A549 (cell line): ENCODE data around the gene TIMM44. TPM values are rescaled to one million over a fixed set of nuclear protein-coding genes. Genes with fewer than 3 reads are reported as not detected.

ENCODE experiments used
- ATAC-seq, 2 experiments: fragments of 200-7000 bp in 1 of 2; fragments of >200 bp in 1 of 2; cut with Nextera tagmentation in 1 of 2; cut with Tn5 transposase in 1 of 2; 3 replicates each; pipeline versions ENCODE4 v1.8.0 to v1.9.1; 2018 to 2020; ENCODE audit warnings: mild to moderate bottlenecking in 1 of 2, moderate library complexity in 1 of 2
- CTCF ChIA-PET: fragments of 300-600 bp; sonication (Branson Sonifier 250); formaldehyde crosslinking; extraction: SDS; loops from one replicate; lab custom pipeline; 2021; ENCODE audit warnings: antibody characterized with exemption, inconsistent platforms; lab: Yijun Ruan, JAX
- POLR2A ChIA-PET: fragments of 350-600 bp; formaldehyde crosslinking; extraction: SDS; loops from one replicate; lab custom pipeline; 2021; ENCODE audit warnings: antibody characterized with exemption, inconsistent platforms; lab: Yijun Ruan, JAX
- DNase-seq, 2 experiments: peaks; one replicate each; pipeline versions ENCODE4 v3.0.0 to v3.0.0-alpha.2; 2011 to 2016; ENCODE audit warnings: low read depth in 1 of 2, low spot score in 1 of 2
- FAIRE-seq: peaks from 2 replicates; lab custom pipeline; 2011; peaks lifted over from hg19 to GRCh38; lab: Jason Lieb, UNC
- H3K27ac ChIP-seq, 2 experiments: fragments of >200 bp; sonication (Bioruptor Twin); formaldehyde crosslinking; 3 replicates each; pipeline ENCODE4 v1.5.1; 2016 to 2017
- H3K4me1 ChIP-seq: fragments of >200 bp; sonication (Bioruptor Twin); formaldehyde crosslinking; 3 replicates; pipeline ENCODE4 v1.6.1; 2016
- H3K4me2 ChIP-seq: fragments of >200 bp; sonication (Bioruptor Twin); formaldehyde crosslinking; 3 replicates; pipeline ENCODE4 v1.6.1; 2016
- H3K4me3 ChIP-seq: fragments of >200 bp; sonication (Bioruptor Twin); formaldehyde crosslinking; 3 replicates; pipeline ENCODE4 v1.5.1; 2016
- H3K9me3 ChIP-seq: fragments of >200 bp; sonication (Bioruptor Twin); formaldehyde crosslinking; 3 replicates; pipeline ENCODE4 v1.6.1; 2016
- CBX8 ChIP-seq: fragments of 200-600 bp; sonication (generic); IDR thresholded peaks from 2 replicates; pipeline ENCODE4 v1.6.1; 2016
- CTCF ChIP-seq: fragments of >200 bp; sonication (Bioruptor Twin); formaldehyde crosslinking; IDR thresholded peaks from 3 replicates; pipeline ENCODE4 v1.5.1; 2016
- E2F6 ChIP-seq: IDR thresholded peaks from 2 replicates; pipeline ENCODE4 v1.6.1; 2012; ENCODE audit warnings: low read depth, borderline replicate concordance
- EHMT2 ChIP-seq: fragments of 200-600 bp; sonication (generic); IDR thresholded peaks from 2 replicates; pipeline ENCODE4 v1.6.1; 2016; ENCODE audit warnings: antibody characterized with exemption, low read depth, mild to moderate bottlenecking, moderate library complexity
- ESRRA ChIP-seq: fragments of 150-350 bp; IDR thresholded peaks from 2 replicates; pipeline ENCODE4 v1.6.1; 2014; ENCODE audit warnings: mild to moderate bottlenecking, low read length, borderline replicate concordance
- FOSL2 ChIP-seq, 2 experiments: fragments of 450-650 bp in 1 of 2; fragments of >200 bp in 1 of 2; sonication (Bioruptor Twin) in 1 of 2; formaldehyde crosslinking; IDR thresholded peaks; 2 replicates each; pipeline versions ENCODE4 v1.5.0 to v1.6.1; 2016 to 2020; ENCODE audit warnings: mild to moderate bottlenecking in 1 of 2, moderate library complexity in 1 of 2
- HMGXB4 ChIP-seq: fragments of 250-450 bp; sonication (Bioruptor Pico); IDR thresholded peaks from 2 replicates; pipeline ENCODE4 v1.5.0; 2021; ENCODE audit warnings: mild to moderate bottlenecking, moderate library complexity, borderline replicate concordance
- JUN ChIP-seq, 2 experiments: fragments of >200 bp; sonication (Bioruptor Twin); formaldehyde crosslinking; IDR thresholded peaks; 2 replicates in 1 of 2; 3 replicates in 1 of 2; pipeline ENCODE4 v1.6.1; 2016 to 2017
- JUNB ChIP-seq: fragments of >200 bp; sonication (Bioruptor Twin); formaldehyde crosslinking; IDR thresholded peaks from 2 replicates; pipeline ENCODE4 v1.6.1; 2016
- KDM1A ChIP-seq: fragments of 200-600 bp; sonication (generic); IDR thresholded peaks from 2 replicates; pipeline ENCODE4 v1.6.1; 2016; ENCODE audit warnings: low read depth, mild to moderate bottlenecking
- MAX ChIP-seq: IDR thresholded peaks from 2 replicates; pipeline ENCODE4 v1.6.1; 2012
- MYC ChIP-seq: IDR thresholded peaks from 2 replicates; pipeline ENCODE4 v1.6.1; 2012; ENCODE audit warnings: mild to moderate bottlenecking, inconsistent platforms, low read length, improper control_type of control experiment, borderline replicate concordance
- PHF8 ChIP-seq: fragments of 200-600 bp; sonication (generic); IDR thresholded peaks from 2 replicates; pipeline ENCODE4 v1.6.1; 2016; ENCODE audit warnings: low read depth, mild to moderate bottlenecking, antibody characterized with exemption, moderate library complexity, borderline replicate concordance
- POLR2AphosphoS2 ChIP-seq: conservative IDR thresholded peaks from 2 replicates; pipeline ENCODE4 v1.6.1; 2012; ENCODE audit warnings: low read length, improper control_type of control experiment, inconsistent platforms
- REST ChIP-seq: fragments of 200-600 bp; sonication (generic); IDR thresholded peaks from 2 replicates; pipeline ENCODE4 v1.6.1; 2016; ENCODE audit warnings: antibody characterized with exemption, mild to moderate bottlenecking, moderate library complexity
- RFX5 ChIP-seq: fragments of 450-650 bp; IDR thresholded peaks from 2 replicates; pipeline ENCODE4 v1.7.1; 2014; ENCODE audit warnings: antibody characterized with exemption, mild to moderate bottlenecking, moderate library complexity
- TFCP2L1 ChIP-seq: fragments of 250-450 bp; sonication (Bioruptor Pico); IDR thresholded peaks from 2 replicates; pipeline ENCODE4 v1.5.0; 2021; ENCODE audit warnings: mild to moderate bottlenecking
- WGBS: methylation state at CpG from one replicate; pipeline ENCODE4 v1.1.6; 2017; ENCODE audit errors: missing lambda C conversion rate; 5-methylcytosine and 5-hydroxymethylcytosine counted together
- polyA plus RNA-seq, 4 experiments: library from polyadenylated mRNA; depleted of rRNA in 3 of 4; stranded (reverse); fragments of >200 nt; fragmentation: RNase III in 1 of 4; extraction: RNeasy Plus Mini Kit Qiagen cat#74134 plus additional on column Dnase treatment in 1 of 4; gene quantifications; 2 replicates in 3 of 4; 3 replicates in 1 of 4; pipeline ENCODE4 v1.2.3, GENCODE V29; 2011 to 2017

Gene TIMM44
- polyA plus RNA-seq, 2 of the 4 experiments (the other 2 are of a cell fraction): 29.7 to 53.2 TPM

GRCh38 chr19:7924241-7924640 is 19.2 kb downstream of the TIMM44 start (continued):
- TF ChIP-seq KDM1A: no peak
- TF ChIP-seq EHMT2: no peak
- TF ChIP-seq CBX8: no peak
- TF ChIP-seq POLR2AphosphoS2: no peak
- TF ChIP-seq JUNB: no peak

- WGBS: 89% methylated on average over 30 of the region's 31 CpGs
Observed at GRCh38 chr19:7923295-7924191, 19.9 kb downstream of the TIMM44 start.

More at GRCh38 chr19:7923295-7924191, 19.9 kb downstream of the TIMM44 start:
- H3K4me2 ChIP-seq: no peak overlapping the region
- DNase-seq: no peak
- no peaks in the 10 kb centered on the region for H3K9me3 ChIP-seq
- no peak for FAIRE-seq
- CTCF ChIA-PET: interaction anchor here (0.7 to 2.5 kb wide), 6 partner anchors 8 to 71 kb away, joined by 3 to 17 read pairs (median 4); partner anchors contain the start of genes MAP2K7 and TIMM44
- peaks cover 21% of the 10 kb centered on the region for H3K4me1 ChIP-seq
- H3K4me3 ChIP-seq: no peak overlapping the region
- TF ChIP-seq PHF8 (no peak), ESRRA (no peak), KDM1A (no peak), MYC (no peak), HMGXB4 (CRISPR knock-in tag) (no peak), JUNB (no peak), CTCF (no peak), REST (no peak), FOSL2 (IDR thresholded peaks at IDR 0.05) (no peak), FOSL2 (CRISPR knock-in tag; IDR thresholded peaks at IDR 0.05) (no peak), MAX (no peak), RFX5 (no peak), E2F6 (no peak), JUN (IDR thresholded peaks at IDR 0.05) (no peak), EHMT2 (no peak), TFCP2L1 (CRISPR knock-in tag) (no peak)
- no peak overlapping the region for H3K27ac ChIP-seq
- no peak for ATAC-seq
- POLR2A ChIA-PET: interaction anchor here (0.6 kb wide), 1 partner anchor 20 kb away, joined by 3 read pairs; the partner anchor contains the start of gene MAP2K7
